Measurements from ENCODE around the gene ST8SIA1. TPM values are rescaled to one million over a fixed set of nuclear protein-coding genes. Genes with fewer than 3 reads are reported as not detected.

The ST8SIA1 gene
- total RNA-seq, 3 donors from 2014 or later, result 2.6 to 11.1 (median 10.4) TPM

- peaks cover 4 to 5% of the 10 kb centered on the region in 2 donors for H3K4me1 ChIP-seq
- no peaks in the 10 kb centered on the region for H3K9me3 ChIP-seq
- H3K4me3 ChIP-seq, result no peak overlapping the region
- intact Hi-C loops (cut with DNase I; ENCODE audit: low total_unique reads), result no loop called here
- peak overlapping the region in 1 of 2 donors; percentile 88 for H3K27ac ChIP-seq
- DNase-seq (ENCODE audit: low spot score in 2 of 2), result no peak
- H3K27me3 ChIP-seq, result no peaks in the 10 kb centered on the region
- no peak for TF ChIP-seq CTCF (IDR thresholded peaks at IDR 0.05)
- no peak for TF ChIP-seq POLR2AphosphoS5 (IDR thresholded peaks at IDR 0.05)
- TF ChIP-seq POLR2A (IDR thresholded peaks at IDR 0.05), result no peak
- H3K36me3 ChIP-seq, result no peaks in the 10 kb centered on the region
These were observed 23.8 kb downstream of the ST8SIA1 start for GRCh38 chr12:22310709-22311108.

GRCh38 chr12:22310275-22310674 lies 24.2 kb downstream of the ST8SIA1 start:
- no peak for DNase-seq (ENCODE audit: low spot score in 2 of 2)
- Histone ChIP-seq H3K9me3 (no peaks in the 10 kb centered on the region), H3K27me3 (no peaks in the 10 kb centered on the region), H3K4me1 (peaks cover 4 to 5% of the 10 kb centered on the region in 2 donors), H3K27ac (no peak overlapping the region), H3K4me3 (no peak overlapping the region), H3K36me3 (no peaks in the 10 kb centered on the region)
- intact Hi-C loops (cut with DNase I; ENCODE audit: low total_unique reads), result no loop called here
- no peak for TF ChIP-seq POLR2A (IDR thresholded peaks at IDR 0.05)
- TF ChIP-seq POLR2AphosphoS5 (IDR thresholded peaks at IDR 0.05), result no peak

GRCh38 chr12:22307811-22308210 lies 26.7 kb downstream of the ST8SIA1 start:
- Histone ChIP-seq H3K36me3 (no peaks in the 10 kb centered on the region), H3K9me3 (no peaks in the 10 kb centered on the region), H3K4me1 (peaks cover 4 to 5% of the 10 kb centered on the region in 2 donors), H3K27ac (no peak overlapping the region), H3K27me3 (no peaks in the 10 kb centered on the region), H3K4me3 (no peak overlapping the region)
- intact Hi-C loops (cut with DNase I; ENCODE audit: low total_unique reads), result no loop called here
- TF ChIP-seq POLR2A (IDR thresholded peaks at IDR 0.05) (no peak), POLR2AphosphoS5 (IDR thresholded peaks at IDR 0.05) (no peak), CTCF (IDR thresholded peaks at IDR 0.05) (no peak)
- DNase-seq (ENCODE audit: low spot score in 2 of 2), result no peak

GRCh38 chr12:22306311-22306710 lies 28.2 kb downstream of the ST8SIA1 start:
- intact Hi-C loops (cut with DNase I; ENCODE audit: low total_unique reads), result no loop called here

GRCh38 chr12:22304341-22304740 lies 30.2 kb downstream of the ST8SIA1 start:
- no peak overlapping the region for H3K4me3 ChIP-seq
- TF ChIP-seq POLR2AphosphoS5 (IDR thresholded peaks at IDR 0.05) (no peak), POLR2A (IDR thresholded peaks at IDR 0.05) (no peak), CTCF (IDR thresholded peaks at IDR 0.05) (no peak)
- H3K9me3 ChIP-seq, result peaks cover 7 to 17% of the 10 kb centered on the region in 2 donors
- peak overlapping the region; percentile 4 to 67 for H3K27ac ChIP-seq
- no peaks in the 10 kb centered on the region for H3K4me1 ChIP-seq
- DNase-seq (ENCODE audit: low spot score in 2 of 2), result no peak
- no peaks in the 10 kb centered on the region for H3K27me3 ChIP-seq
- H3K36me3 ChIP-seq, result no peaks in the 10 kb centered on the region
- intact Hi-C loops (cut with DNase I; ENCODE audit: low total_unique reads), result no loop called here

More at GRCh38 chr12:22306311-22306710, 28.2 kb downstream of the ST8SIA1 start:
- H3K36me3 ChIP-seq, result no peaks in the 10 kb centered on the region
- H3K27me3 ChIP-seq, result no peaks in the 10 kb centered on the region
- TF ChIP-seq POLR2AphosphoS5 (IDR thresholded peaks at IDR 0.05), result no peak
- TF ChIP-seq CTCF (IDR thresholded peaks at IDR 0.05), result no peak
- no peak for TF ChIP-seq POLR2A (IDR thresholded peaks at IDR 0.05)
- H3K4me1 ChIP-seq, result peaks cover 0 to 3% of the 10 kb centered on the region in 2 donors
- DNase-seq (ENCODE audit: low spot score in 2 of 2), result no peak
- H3K27ac ChIP-seq, result peak overlapping the region in 1 of 2 donors; percentile 38
- peaks cover 3 to 4% of the 10 kb centered on the region in 2 donors for H3K9me3 ChIP-seq
- H3K4me3 ChIP-seq, result no peak overlapping the region

All from breast epithelium (tissue), 4 donors.